CD14-positive monocyte (primary cell): ENCODE measurements around the gene ZNF423. TPM values are rescaled to one million over a fixed set of nuclear protein-coding genes. Genes with fewer than 3 reads are reported as not detected.

Experiments used
- DNase-seq, 3 donors: peaks; one replicate each; pipeline ENCODE4 v3.0.0-alpha.2; 2011 to 2022
- H2AFZ ChIP-seq: 2 replicates; pipeline ENCODE4 v1.6.0; 2012; ENCODE audit warnings: mild to moderate bottlenecking, low read depth, low read length, inconsistent platforms; ENCODE audit not compliant: insufficient read depth, poor library complexity, severe bottlenecking
- H3K27ac ChIP-seq, 2 donors: 1 replicate in 1 of 2; 2 replicates in 1 of 2; pipeline ENCODE4 v1.5.1; 2012 to 2013; ENCODE audit warnings: low read length in 2 of 2, control low read depth in 1 of 2, inconsistent platforms in 1 of 2, low read depth in 1 of 2, mild to moderate bottlenecking in 1 of 2
- H3K27me3 ChIP-seq, 2 donors: one replicate each; pipeline versions ENCODE4 v1.6.0 to v1.6.1; 2011 to 2013; ENCODE audit warnings: low read length in 2 of 2; ENCODE audit not compliant: control insufficient read depth in 2 of 2, insufficient read depth in 2 of 2
- H3K36me3 ChIP-seq, 2 donors: replicated peaks in 1 of 2; 1 replicate in 1 of 2; 2 replicates in 1 of 2; pipeline versions ENCODE4 v1.5.1 to v1.6.1; 2012 to 2013; ENCODE audit warnings: low read length in 2 of 2, control low read depth in 1 of 2, inconsistent platforms in 1 of 2, mild to moderate bottlenecking in 1 of 2; ENCODE audit not compliant: insufficient read depth in 2 of 2, control insufficient read depth in 1 of 2
- H3K4me1 ChIP-seq, 2 donors: 1 replicate in 1 of 2; 2 replicates in 1 of 2; pipeline versions ENCODE4 v1.5.1 to v1.6.1; 2012 to 2013; ENCODE audit warnings: low read length in 2 of 2, control low read depth in 1 of 2, inconsistent platforms in 1 of 2, mild to moderate bottlenecking in 1 of 2, moderate library complexity in 1 of 2; ENCODE audit not compliant: insufficient read depth in 2 of 2, control insufficient read depth in 1 of 2
- H3K4me2 ChIP-seq: replicated peaks from 2 replicates; pipeline ENCODE3; 2012; ENCODE audit warnings: low read length, moderate library complexity, mild to moderate bottlenecking; ENCODE audit not compliant: poor library complexity, severe bottlenecking; ENCODE audit errors: extremely low read depth
- H3K4me3 ChIP-seq, 3 experiments: fragments of 200-600 bp in 1 of 3; sonication (generic) in 1 of 3; replicated peaks in 1 of 3; 1 replicate in 2 of 3; 2 replicates in 1 of 3; pipeline ENCODE4 v1.5.1; 2011 to 2013; ENCODE audit warnings: low read length in 3 of 3, mild to moderate bottlenecking in 3 of 3, control low read depth in 2 of 3, low read depth in 2 of 3, inconsistent platforms in 1 of 3, moderate library complexity in 1 of 3
- H3K79me2 ChIP-seq: 2 replicates; pipeline ENCODE4 v1.6.0; 2012; ENCODE audit warnings: mild to moderate bottlenecking, control low read depth, inconsistent platforms, low read length, moderate library complexity; ENCODE audit not compliant: insufficient read depth
- H3K9ac ChIP-seq: 2 replicates; pipeline ENCODE4 v1.6.0; 2017; ENCODE audit warnings: low read length, mild to moderate bottlenecking; ENCODE audit not compliant: insufficient read depth, poor library complexity, severe bottlenecking
- H3K9me3 ChIP-seq, 2 donors: replicated peaks in 1 of 2; 1 replicate in 1 of 2; 2 replicates in 1 of 2; pipeline versions ENCODE4 v1.5.1 to v1.6.1; 2012 to 2013; ENCODE audit warnings: low read length in 2 of 2, control low read depth in 1 of 2; ENCODE audit not compliant: control insufficient read depth in 1 of 2, insufficient read depth in 1 of 2
- H4K20me1 ChIP-seq: 2 replicates; pipeline ENCODE4 v1.6.0; 2012; ENCODE audit warnings: mild to moderate bottlenecking, low read length, control low read depth, moderate library complexity; ENCODE audit not compliant: insufficient read depth
- H3K27ac Mint-ChIP-seq, 7 donors: one replicate each; pipeline ENCODE4 v1.8.0; 2020; ENCODE audit warnings: mild to moderate bottlenecking in 7 of 7, mixed read lengths in 7 of 7, moderate library complexity in 6 of 7, inconsistent platforms in 2 of 7
- H3K27me3 Mint-ChIP-seq, 3 donors: one replicate each; pipeline ENCODE4 v1.8.0; 2021 to 2022; ENCODE audit warnings: low read depth in 3 of 3, mild to moderate bottlenecking in 3 of 3, mixed read lengths in 3 of 3, moderate library complexity in 3 of 3, inconsistent platforms in 1 of 3
- H3K36me3 Mint-ChIP-seq, 2 donors: one replicate each; pipeline ENCODE4 v1.8.0; 2020; ENCODE audit warnings: mixed read lengths in 2 of 2, inconsistent platforms in 1 of 2, mild to moderate bottlenecking in 1 of 2
- H3K4me1 Mint-ChIP-seq: one replicate; pipeline ENCODE4 v1.8.0; 2020; ENCODE audit warnings: mild to moderate bottlenecking, mixed read lengths
- H3K4me3 Mint-ChIP-seq, 2 donors: one replicate each; pipeline ENCODE4 v1.8.0; 2020; ENCODE audit warnings: mild to moderate bottlenecking in 2 of 2, mixed read lengths in 2 of 2, moderate library complexity in 1 of 2
- H3K9me3 Mint-ChIP-seq, 7 donors: one replicate each; pipeline ENCODE4 v1.8.0; 2020 to 2022; ENCODE audit warnings: mixed read lengths in 7 of 7, mild to moderate bottlenecking in 6 of 7, moderate library complexity in 6 of 7, inconsistent platforms in 2 of 7
- CTCF ChIP-seq: fragments of 200-600 bp; IDR thresholded peaks from one replicate; pipeline ENCODE4 v1.8.0; 2022; ENCODE audit warnings: antibody characterized with exemption, mild to moderate bottlenecking
- WGBS: methylation state at CpG from one replicate; pipeline ENCODE4 v1.1.5; 2013; ENCODE audit warnings: missing lambda C conversion rate; ENCODE audit not compliant: insufficient coverage; 5-methylcytosine and 5-hydroxymethylcytosine counted together
- intact Hi-C, 2 donors: fragments of 100-400 bp; cut with micrococcal nuclease; formaldehyde crosslinking; loops; one replicate each; pipeline versions ENCODE4 v1.15.0 to v1.15.1; 2023
- polyA plus RNA-seq, 3 donors: library from polyadenylated mRNA; depleted of rRNA in 1 of 3; unstranded in 2 of 3; stranded (reverse) in 1 of 3; fragments of 300-500 nt in 2 of 3; fragments of >200 nt in 1 of 3; fragmentation: Illumina TruSeq in 2 of 3; gene quantifications; 1 replicate in 2 of 3; 2 replicates in 1 of 3; pipeline ENCODE4 v1.2.3, GENCODE V29; 2012 to 2021

The ZNF423 gene
- polyA plus RNA-seq, 3 donors: not detected

- no peaks in the 10 kb centered on the region for H4K20me1 ChIP-seq
- no peaks in the 10 kb centered on the region for H3K4me1 Mint-ChIP-seq
- H3K9me3 ChIP-seq: no peaks in the 10 kb centered on the region
- no peak overlapping the region for H3K27ac ChIP-seq
- 62% methylated on average over 2 of the region's 14 CpGs for WGBS
- H3K4me2 ChIP-seq: no peak overlapping the region
- peaks cover 12 to 36% of the 10 kb centered on the region in 2 donors for H3K27me3 ChIP-seq
- H3K27ac Mint-ChIP-seq: no peak overlapping the region
- no peak overlapping the region for H3K9ac ChIP-seq
- no peak overlapping the region for H2AFZ ChIP-seq
- no peak overlapping the region for H3K4me3 Mint-ChIP-seq
- no peaks in the 10 kb centered on the region for H3K36me3 Mint-ChIP-seq
- intact Hi-C loops: no loop called here
- H3K4me1 ChIP-seq: no peaks in the 10 kb centered on the region
- H3K27me3 Mint-ChIP-seq: peaks cover 25 to 48% (median 46%) of the 10 kb centered on the region in 3 donors
- DNase-seq: no peak
- H3K79me2 ChIP-seq: no peaks in the 10 kb centered on the region
- no peak for TF ChIP-seq CTCF
- H3K4me3 ChIP-seq: no peak overlapping the region
- H3K36me3 ChIP-seq: no peaks in the 10 kb centered on the region
- no peaks in the 10 kb centered on the region for H3K9me3 Mint-ChIP-seq
Measured at GRCh38 chr16:49696414-49697101, 159.4 kb downstream of the ZNF423 start.

GRCh38 chr16:49695782-49696413, 160.0 kb downstream of the ZNF423 start:
- H3K36me3 Mint-ChIP-seq: no peaks in the 10 kb centered on the region
- Histone ChIP-seq H4K20me1 (no peaks in the 10 kb centered on the region), H3K9me3 (no peaks in the 10 kb centered on the region), H3K4me3 (no peak overlapping the region), H3K27me3 (peaks cover 12 to 36% of the 10 kb centered on the region in 2 donors), H3K27ac (no peak overlapping the region), H2AFZ (no peak overlapping the region), H3K9ac (no peak overlapping the region), H3K4me1 (no peaks in the 10 kb centered on the region), H3K4me2 (no peak overlapping the region), H3K36me3 (no peaks in the 10 kb centered on the region), H3K79me2 (no peaks in the 10 kb centered on the region)
- intact Hi-C loops: no loop called here
- no peaks in the 10 kb centered on the region for H3K4me1 Mint-ChIP-seq
- no peak overlapping the region for H3K4me3 Mint-ChIP-seq
- WGBS: 100% methylated on average over 1 of the region's 5 CpGs
- no peak for TF ChIP-seq CTCF
- H3K9me3 Mint-ChIP-seq: no peaks in the 10 kb centered on the region
- peaks cover 25 to 46% (median 46%) of the 10 kb centered on the region in 3 donors for H3K27me3 Mint-ChIP-seq
- no peak overlapping the region for H3K27ac Mint-ChIP-seq
- DNase-seq: no peak
